ENCODE measurements around the gene SCN10A. TPM values are rescaled to one million over a fixed set of nuclear protein-coding genes. Genes with fewer than 3 reads are reported as not detected.

SCN10A gene
- total and polyA plus RNA-seq, 9 of the 15 experiments (the other 6 are each of a cell fraction or from before 2014, with no cell fraction given) = not detected

DNA sequence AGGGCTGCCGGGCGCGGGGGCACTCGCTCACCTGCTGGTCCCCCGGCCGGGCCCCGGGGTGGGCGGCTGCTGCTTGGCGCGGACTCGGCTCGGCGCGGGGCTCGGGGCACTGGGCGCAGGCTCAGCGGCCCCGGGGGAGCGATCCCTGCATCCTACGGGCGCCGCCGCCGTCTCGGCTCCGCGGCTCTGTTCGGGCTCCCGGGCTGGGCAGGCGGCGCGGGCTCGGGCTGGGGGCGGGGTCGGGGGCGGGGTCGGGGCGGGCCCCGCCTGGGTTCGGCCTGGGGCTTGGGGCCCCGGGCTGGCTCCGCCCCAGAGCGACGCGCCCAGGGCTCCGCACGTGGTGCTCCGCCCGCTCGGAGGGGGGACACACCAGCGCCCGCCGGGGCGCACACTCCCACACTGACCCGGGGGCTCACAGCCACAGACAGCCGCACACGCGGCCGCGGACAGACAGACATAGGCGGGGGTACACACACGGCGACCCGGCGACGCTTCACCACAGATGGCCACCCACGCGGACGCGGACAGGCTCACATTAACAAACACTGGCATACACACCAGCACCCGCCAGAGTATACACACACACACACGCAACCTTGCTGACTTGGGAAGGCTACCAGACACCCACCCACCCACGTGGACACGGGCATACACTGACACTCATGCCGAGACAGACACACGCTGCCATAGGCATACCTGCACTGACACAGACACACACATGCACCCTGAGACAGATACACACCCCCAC is 166.3 kb downstream of the SCN10A start, which contains the start of gene SCN5A (continued):
- TF ChIP-seq, protein P1, sequence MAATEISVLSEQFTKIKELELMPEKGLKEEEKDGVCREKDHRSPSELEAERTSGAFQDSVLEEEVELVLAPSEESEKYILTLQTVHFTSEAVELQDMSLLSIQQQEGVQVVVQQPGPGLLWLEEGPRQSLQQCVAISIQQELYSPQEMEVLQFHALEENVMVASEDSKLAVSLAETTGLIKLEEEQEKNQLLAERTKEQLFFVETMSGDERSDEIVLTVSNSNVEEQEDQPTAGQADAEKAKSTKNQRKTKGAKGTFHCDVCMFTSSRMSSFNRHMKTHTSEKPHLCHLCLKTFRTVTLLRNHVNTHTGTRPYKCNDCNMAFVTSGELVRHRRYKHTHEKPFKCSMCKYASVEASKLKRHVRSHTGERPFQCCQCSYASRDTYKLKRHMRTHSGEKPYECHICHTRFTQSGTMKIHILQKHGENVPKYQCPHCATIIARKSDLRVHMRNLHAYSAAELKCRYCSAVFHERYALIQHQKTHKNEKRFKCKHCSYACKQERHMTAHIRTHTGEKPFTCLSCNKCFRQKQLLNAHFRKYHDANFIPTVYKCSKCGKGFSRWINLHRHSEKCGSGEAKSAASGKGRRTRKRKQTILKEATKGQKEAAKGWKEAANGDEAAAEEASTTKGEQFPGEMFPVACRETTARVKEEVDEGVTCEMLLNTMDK (IDR thresholded peaks at IDR 0.05; ENCODE audit: borderline replicate concordance, insufficient read depth, low read depth, low read length, poor library complexity, severe bottlenecking) = no peak
- TF ChIP-seq, protein P2, sequence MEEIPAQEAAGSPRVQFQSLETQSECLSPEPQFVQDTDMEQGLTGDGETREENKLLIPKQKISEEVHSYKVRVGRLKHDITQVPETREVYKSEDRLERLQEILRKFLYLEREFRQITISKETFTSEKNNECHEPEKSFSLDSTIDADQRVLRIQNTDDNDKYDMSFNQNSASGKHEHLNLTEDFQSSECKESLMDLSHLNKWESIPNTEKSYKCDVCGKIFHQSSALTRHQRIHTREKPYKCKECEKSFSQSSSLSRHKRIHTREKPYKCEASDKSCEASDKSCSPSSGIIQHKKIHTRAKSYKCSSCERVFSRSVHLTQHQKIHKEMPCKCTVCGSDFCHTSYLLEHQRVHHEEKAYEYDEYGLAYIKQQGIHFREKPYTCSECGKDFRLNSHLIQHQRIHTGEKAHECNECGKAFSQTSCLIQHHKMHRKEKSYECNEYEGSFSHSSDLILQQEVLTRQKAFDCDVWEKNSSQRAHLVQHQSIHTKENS (CRISPR knock-in tag; IDR thresholded peaks at IDR 0.05) = no peak
- TF ChIP-seq KAT7 (CRISPR knock-in tag; IDR thresholded peaks at IDR 0.05; ENCODE audit: borderline replicate concordance) (no peak), ESRRB (CRISPR knock-in tag; IDR thresholded peaks at IDR 0.05; ENCODE audit: borderline replicate concordance) (no peak), ZNF444 (CRISPR knock-in tag; IDR thresholded peaks at IDR 0.05) (no peak), ZNF263 (CRISPR knock-in tag; IDR thresholded peaks at IDR 0.05; ENCODE audit: borderline replicate concordance) (no peak), BRF1 (IDR thresholded peaks at IDR 0.05; ENCODE audit: borderline replicate concordance, extremely low read depth, insufficient read length) (no peak), BRCA1 (IDR thresholded peaks at IDR 0.05) (no peak), BRCA1 (CRISPR knock-in tag; IDR thresholded peaks at IDR 0.05) (no peak), MAFF (IDR thresholded peaks at IDR 0.05; ENCODE audit: low read length) (no peak), CSDE1 (IDR thresholded peaks at IDR 0.05) (no peak; a peak in 1 of 4 replicates), ARID2 (IDR thresholded peaks at IDR 0.05) (no peak), ZNF12 (CRISPR knock-in tag; IDR thresholded peaks at IDR 0.05) (no peak), ZNF586 (CRISPR knock-in tag; conservative IDR thresholded peaks at IDR 0.05) (no peak), ZNF561 (CRISPR knock-in tag; conservative IDR thresholded peaks at IDR 0.05) (no peak), BCOR (IDR thresholded peaks at IDR 0.05) (no peak)
- TF ChIP-seq, protein P3, sequence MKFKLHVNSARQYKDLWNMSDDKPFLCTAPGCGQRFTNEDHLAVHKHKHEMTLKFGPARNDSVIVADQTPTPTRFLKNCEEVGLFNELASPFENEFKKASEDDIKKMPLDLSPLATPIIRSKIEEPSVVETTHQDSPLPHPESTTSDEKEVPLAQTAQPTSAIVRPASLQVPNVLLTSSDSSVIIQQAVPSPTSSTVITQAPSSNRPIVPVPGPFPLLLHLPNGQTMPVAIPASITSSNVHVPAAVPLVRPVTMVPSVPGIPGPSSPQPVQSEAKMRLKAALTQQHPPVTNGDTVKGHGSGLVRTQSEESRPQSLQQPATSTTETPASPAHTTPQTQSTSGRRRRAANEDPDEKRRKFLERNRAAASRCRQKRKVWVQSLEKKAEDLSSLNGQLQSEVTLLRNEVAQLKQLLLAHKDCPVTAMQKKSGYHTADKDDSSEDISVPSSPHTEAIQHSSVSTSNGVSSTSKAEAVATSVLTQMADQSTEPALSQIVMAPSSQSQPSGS (CRISPR knock-in tag; IDR thresholded peaks at IDR 0.05) = no peak
- TF ChIP-seq, protein P4, sequence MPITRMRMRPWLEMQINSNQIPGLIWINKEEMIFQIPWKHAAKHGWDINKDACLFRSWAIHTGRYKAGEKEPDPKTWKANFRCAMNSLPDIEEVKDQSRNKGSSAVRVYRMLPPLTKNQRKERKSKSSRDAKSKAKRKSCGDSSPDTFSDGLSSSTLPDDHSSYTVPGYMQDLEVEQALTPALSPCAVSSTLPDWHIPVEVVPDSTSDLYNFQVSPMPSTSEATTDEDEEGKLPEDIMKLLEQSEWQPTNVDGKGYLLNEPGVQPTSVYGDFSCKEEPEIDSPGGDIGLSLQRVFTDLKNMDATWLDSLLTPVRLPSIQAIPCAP (CRISPR knock-in tag; IDR thresholded peaks at IDR 0.05; ENCODE audit: borderline replicate concordance) = no peak
- TF ChIP-seq, protein P5, sequence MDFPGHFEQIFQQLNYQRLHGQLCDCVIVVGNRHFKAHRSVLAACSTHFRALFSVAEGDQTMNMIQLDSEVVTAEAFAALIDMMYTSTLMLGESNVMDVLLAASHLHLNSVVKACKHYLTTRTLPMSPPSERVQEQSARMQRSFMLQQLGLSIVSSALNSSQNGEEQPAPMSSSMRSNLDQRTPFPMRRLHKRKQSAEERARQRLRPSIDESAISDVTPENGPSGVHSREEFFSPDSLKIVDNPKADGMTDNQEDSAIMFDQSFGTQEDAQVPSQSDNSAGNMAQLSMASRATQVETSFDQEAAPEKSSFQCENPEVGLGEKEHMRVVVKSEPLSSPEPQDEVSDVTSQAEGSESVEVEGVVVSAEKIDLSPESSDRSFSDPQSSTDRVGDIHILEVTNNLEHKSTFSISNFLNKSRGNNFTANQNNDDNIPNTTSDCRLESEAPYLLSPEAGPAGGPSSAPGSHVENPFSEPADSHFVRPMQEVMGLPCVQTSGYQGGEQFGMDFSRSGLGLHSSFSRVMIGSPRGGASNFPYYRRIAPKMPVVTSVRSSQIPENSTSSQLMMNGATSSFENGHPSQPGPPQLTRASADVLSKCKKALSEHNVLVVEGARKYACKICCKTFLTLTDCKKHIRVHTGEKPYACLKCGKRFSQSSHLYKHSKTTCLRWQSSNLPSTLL (IDR thresholded peaks at IDR 0.05) = no peak
